Activated T-cell treated with anti-CD3 and anti-CD28 coated beads, Interleukin-2, amount 50 U/mL, for 48 hours (primary cell): ENCODE data around the gene EML6.

Experiments used
- DNase-seq, 2 experiments: peaks; one replicate each; pipeline ENCODE4 v3.0.0-alpha.2; 2020

The EML6 gene

DNA sequence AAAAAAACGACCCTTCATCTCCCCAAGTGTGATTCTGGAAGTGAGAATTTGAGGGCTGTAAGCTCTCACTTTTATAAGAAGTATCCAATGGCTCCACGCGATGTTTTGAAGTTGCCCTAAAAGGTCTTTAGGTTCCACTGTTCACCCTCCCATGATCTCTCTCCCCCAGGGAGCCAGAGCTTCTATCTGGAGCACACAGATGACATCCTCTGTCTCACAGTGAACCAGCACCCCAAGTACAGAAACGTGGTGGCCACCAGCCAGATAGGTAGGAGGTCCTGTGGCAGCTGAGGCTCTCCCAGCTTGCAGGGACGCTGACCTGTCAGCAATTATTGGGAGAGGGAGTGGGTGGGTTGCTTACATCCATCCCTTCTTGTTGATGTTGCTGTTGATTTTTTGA lies 229.0 kb downstream of the EML6 start:
- no peak for DNase-seq

DNA sequence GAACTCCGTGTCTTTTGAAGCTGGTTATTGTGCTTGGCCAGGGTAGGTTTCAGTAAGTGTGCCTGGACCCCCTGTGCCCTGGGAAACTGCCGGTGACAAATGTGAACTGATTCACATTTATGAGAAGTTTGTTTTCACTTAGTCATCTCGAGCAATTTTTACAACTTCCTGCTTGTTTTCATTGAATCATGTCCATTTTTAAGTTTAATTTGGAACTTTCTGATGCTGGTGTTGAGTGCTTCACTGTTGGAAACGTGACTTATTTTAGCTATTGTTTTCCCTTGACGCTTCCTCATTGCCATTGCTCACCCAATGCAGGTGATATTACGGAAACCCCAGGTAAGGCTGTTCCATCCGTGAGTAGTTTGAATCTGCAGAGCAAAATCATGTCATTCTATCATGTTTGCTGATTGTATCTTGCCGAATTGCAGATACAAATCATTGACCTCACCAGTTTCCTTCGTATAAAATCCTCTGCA lies 229.6 kb downstream of the EML6 start:
- no peak for DNase-seq

DNA sequence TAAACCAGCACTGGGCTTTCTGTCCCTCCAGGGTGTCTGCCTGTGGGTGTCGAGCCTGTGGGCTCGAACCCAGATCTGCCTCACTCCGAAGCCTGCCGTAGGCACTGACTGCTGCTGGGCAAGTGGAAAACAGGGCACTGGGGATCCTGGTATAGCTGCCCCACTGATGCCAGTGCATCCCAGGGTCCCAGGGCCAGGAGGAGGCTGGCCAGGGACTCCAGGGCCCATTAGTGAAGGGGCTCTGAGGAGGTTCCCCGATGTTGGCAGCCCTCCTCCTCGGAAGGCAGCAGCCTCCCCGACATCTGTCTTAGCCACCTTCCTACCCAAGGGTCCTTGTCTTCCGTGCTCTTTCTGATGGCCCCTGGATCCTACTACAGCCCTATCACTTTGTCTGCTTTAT lies 230.7 kb downstream of the EML6 start:
- DNase-seq: no peak

DNA sequence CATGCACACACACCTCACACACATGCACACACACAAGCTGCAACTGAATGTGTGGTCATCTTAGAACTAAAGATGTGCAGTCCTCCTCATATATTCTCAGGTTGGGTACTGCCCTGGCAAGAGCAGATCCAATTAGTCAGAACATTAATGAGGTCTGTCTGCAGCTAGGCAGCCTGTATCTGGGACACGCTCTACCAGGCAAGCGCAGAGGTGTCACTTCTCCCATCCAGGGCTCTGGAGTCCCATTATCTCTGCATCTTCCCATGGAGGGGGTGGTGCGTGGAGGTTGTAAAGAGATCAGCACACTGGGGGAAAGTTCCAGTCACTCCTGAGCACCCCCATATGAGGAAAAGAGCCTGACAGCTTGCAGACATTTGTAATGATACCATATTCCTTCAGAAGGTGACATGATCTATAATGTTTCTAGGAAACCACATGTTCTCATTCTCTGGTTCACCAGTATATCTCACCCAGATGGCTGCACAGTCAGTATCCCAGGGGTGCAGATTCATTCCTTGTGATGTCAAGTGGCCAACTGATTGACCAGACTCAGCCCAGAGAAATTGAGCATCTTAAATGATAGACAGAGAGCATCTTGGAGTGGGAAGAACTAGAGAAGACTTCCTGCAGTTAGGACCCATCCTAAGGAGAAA lies 231.4 kb downstream of the EML6 start:
- no peak for DNase-seq

DNA sequence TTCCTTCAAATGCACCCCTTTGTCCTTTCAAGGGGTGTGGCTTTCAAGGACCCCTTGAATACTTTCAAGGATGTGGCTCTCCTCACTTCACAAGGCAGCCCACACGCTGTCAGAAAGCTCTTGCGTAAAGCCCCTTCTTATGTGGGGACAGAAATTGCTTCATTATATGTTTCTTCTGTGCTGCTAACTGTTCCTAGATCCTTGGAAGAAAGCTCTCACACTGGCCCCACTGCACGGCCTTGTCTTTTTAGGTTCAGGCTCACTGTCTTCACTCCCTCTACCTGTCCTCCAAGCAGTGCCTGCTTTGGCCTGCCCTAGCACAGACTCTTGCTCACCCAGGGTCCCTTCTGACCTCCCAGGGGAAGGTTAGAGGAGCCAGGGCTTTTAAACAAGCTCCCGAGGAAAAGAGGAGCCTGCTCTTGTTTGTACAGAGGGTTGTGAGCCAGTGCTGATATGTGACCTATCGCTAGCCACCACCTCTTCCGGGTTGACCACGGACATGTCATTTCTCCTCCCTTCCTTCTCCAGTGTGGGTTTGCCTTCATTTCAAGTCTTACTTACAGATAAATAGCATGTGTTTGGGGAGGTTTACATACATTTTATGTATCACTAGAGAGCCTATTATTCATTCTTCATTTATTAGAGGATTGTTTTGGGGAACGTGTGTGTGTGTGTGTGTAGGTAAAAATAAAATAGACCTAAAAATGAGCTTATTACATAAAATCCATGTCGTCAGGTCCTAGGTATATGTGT lies 232.1 kb downstream of the EML6 start:
- no peak for DNase-seq

DNA sequence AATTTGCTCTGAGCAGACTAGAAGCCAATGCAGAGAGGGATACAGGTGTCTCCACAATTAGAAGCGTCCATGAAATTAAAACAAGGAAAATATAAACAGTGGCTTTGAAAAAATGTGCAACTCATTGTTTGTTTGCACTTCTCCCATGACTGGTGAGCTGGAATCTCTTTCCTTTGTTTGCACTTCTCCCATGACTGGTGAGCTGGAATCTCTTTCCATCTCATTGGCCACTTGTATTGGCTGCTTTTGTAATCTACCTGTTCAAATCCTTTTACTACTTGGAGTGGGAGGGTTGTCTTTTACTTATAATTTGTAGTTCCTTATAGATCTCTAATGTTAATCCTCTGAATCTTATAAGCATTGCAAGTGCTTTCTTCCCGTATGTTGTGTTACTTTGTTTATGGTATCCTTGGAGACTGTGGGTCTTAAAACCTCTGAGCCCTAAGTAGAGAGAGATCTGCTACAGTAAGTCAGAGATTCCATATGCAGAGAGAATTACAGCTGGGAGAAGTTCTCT lies 232.7 kb downstream of the EML6 start:
- DNase-seq: no peak

DNA sequence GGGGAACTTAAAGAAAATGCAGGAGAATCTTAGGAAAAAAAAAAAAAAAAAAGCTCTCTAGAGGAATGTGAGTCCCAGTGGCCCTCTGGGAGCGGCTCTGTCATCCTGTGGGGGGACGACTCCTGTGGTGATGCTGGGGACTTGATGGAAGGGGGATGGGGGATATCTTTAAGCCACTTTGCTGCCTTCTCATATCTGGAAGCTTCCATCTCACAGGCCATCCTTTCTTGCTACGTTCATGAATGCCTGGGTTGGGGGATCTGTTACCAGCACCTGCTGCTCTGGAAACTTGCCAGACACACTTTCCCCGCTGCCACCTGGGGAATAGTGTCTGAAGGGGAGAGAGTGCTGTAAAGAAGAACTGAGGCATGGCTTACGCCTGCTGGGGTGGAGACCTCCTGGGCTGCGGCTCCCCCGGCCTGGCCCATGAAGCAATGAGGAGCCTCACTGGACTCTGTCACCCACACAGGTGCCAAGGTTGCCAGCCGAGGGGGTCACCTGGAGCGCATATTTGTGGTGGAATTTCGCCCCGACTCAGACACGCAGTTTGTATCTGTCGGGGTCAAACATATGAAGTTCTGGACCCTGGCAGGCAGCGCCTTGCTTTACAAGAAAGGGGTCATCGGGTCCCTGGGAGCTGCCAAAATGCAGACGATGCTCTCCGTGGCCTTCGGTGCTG lies 234.0 kb downstream of the EML6 start:
- no peak for DNase-seq

DNA sequence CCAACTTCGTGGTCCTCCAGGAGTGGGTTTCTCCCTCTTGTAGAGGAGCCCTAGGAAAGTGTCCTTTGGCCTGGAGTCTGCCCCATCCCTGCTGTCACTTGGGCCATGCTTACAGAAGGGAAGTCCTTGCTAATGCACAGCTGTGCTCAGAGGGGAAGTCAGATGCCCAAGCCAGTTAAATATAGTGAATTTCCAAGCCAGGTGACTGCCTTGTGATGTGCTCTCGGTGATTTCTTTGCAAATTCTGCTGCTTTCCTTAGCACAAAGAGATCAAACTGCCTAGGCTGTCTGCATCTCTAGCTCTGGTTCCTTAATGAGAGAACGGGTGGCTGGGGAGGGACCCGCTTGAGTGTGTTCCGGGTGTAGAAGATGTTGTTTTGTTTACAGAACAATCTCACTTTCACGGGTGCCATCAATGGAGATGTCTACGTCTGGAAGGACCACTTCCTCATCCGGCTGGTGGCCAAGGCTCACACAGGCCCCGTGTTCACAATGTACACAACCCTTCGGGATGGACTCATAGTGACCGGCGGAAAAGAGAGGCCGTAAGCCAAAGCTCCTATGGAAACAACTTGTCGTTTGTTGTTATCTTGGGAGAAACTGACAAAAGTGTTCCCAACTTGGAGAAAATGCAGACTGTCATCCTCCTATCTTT lies 235.4 kb downstream of the EML6 start:
- no peak for DNase-seq

DNA sequence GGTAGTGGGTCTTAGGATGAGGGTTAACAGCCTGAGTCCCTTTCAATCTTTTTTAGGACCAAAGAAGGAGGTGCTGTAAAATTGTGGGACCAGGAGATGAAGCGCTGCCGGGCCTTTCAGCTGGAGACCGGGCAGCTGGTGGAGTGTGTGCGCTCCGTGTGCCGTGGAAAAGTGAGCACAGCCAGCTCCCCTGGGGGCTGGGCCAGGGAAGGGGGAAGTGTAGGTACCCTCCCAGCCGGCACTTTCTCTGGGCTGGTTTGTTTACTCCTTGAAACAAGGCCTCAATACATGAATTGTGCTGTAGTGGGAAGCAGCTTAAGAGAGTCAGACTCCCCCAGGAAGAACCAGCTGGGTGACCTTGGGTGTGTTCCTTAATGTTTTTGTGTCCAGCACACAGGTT lies 236.7 kb downstream of the EML6 start:
- DNase-seq: no peak

DNA sequence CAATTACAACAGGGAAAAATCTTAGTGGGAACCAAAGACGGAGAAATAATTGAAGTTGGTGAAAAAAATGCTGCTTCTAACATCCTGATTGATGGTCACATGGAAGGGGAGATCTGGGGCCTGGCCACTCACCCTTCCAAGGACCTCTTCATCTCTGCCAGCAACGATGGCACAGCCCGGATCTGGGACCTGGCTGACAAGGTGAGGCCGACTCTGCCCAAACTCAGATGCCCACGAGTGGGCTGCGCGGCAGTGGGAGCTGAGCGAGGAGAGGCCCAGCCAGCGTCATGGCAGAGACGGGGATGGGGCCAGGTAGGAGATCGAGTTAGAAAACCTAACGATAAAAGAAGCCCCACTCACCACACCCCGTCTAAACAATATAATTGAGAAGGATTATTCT lies 239.0 kb downstream of the EML6 start:
- no peak for DNase-seq

DNA sequence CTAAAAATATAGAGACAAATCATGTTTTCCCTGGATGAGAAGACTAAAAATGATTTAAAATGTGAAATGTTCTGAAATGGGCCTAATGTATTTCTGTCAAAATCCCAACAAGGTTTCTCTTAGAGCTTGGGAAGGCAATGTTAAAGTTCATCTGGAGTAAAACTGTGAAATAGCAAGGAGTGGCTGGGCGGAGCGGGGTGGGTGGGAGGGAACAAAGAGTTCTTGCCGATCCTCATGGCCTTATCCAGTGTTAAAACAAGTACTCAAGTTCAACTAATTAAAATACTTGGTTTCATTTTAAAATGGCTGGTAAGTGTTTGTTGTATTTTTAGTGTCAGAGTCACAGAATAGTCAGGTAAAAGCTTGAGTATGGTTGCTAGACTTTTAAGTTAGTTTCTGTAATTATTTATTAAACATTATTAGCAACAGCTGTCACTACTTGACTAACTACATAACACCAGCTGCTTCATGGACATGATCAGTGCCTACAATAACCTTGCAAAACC lies 239.5 kb downstream of the EML6 start:
- no peak for DNase-seq

DNA sequence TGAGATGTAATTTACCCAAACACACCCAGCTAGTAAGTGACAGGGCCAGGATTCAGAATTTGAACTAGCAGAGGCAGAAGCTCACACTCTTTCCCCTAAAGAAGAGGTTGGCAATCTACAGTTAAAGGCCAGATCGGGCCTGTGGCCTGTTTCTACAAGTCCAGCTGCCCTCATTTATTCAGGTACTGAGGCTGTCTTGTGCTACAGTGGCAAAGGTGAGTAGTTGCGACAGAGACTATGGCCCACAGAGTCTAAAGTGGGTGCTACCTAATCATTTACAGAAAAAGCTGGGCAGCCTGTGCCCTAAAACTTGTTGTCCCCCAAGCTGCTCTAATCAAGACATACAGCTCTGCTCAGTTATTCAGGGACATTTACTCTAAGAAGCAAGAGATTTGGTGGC lies 240.0 kb downstream of the EML6 start:
- DNase-seq: no peak

DNA sequence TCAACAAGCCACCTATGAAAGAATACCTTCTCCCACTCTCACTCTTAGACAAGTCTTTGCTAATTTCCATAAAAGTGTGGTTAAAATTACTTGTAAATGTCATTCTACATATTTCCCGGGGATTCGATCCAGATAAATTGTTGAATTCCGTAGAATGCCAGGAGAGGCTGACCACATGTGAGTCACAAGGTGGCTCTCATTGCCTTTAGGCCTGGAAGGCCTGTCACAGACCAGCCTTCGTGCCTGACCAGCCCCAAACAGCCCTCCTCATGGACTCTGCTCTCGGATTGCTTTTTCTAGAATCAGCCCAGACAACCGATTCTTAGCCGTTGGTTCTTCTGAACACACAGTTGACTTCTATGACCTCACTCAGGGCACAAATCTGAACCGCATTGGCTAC lies 240.8 kb downstream of the EML6 start:
- no peak for DNase-seq

DNA sequence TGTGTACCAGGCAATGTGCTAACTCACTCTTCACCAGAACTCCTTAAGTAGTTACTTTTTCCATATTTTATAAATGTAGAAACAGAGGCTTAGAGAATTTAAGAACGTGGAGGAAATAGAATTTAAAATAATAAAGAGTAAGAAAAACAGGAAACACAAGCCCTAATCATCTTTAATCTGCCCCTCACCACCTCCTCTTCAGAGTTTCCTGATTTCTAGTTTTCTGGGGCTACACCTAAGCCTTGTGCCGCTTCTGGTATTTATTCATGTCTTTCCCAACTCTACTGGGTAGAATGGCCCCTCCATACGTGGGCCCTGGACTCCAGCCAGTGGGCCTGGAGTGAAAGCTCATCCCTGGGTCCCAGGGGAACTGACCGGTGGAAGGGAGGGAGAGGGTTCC lies 241.4 kb downstream of the EML6 start:
- DNase-seq: no peak

DNA sequence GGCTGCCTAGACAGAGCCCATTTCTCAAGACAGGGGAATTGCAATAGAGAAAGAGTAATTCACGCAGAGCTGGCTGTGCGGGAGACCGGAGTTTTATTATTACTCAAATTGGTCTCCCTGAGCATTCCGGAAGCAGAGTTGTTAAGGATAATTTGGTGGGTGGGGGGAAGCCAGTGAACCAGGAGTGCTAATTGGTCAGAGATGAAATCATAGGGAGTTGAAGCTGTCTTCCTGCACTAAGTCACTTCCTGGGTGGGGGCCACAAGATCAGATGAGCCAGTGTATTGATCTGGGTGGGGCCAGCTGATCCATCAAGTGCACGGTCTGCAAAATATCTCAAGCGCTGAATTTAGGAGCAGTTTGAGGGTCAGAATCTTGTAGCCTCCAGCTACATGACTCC lies 242.0 kb downstream of the EML6 start:
- DNase-seq: no peak

DNA sequence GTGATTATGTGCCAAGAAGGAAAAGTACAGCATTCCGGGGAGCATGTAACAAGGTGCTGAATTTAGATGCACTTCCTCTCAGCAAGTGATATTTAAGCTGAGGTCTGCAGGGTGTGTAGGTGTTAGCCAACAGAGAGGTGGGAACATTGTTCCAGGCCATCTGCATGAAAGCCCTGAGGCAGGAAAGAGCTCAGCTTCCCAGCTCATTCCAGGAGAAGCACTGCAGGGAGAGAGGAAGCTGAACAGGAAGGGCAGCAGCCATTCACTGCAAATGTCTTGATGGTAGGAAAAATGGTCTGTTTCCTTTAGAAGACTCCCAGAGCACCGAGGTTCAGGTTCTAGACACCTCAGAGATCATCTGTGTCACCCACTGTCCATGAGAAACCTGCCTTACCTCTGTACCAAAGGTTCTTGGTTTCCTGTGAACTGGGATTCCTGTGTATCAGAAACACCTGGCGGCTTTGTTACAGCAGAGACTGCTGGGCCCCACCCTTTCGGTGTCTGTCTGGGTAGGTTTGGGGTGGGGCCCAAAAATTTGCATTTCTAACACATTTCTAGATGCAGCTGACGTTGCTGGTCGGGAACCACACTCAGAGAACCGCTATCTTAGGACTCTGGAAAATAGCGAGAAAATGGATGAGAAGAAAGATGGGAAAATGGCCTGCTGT lies 242.8 kb downstream of the EML6 start:
- DNase-seq: no peak

DNA sequence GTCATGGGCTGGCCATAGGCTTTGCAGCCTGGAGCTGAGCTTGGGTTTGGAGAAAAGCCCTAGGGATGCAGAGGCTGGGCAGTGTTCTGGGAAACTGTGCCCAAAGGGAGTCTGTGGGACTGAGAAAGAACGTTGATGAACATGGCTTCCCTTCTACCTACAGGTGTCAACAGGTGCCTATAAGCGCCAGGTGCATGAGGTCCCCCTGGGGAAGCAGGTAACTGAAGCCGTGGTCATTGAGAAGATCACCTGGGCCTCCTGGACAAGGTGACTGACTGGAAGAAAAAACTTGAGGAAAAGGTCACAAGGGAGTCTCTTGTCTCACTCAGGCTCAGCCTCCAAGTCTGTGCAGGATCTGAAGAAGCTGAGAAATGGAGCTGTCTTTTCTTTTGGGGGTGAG lies 243.4 kb downstream of the EML6 start:
- no peak for DNase-seq

DNA sequence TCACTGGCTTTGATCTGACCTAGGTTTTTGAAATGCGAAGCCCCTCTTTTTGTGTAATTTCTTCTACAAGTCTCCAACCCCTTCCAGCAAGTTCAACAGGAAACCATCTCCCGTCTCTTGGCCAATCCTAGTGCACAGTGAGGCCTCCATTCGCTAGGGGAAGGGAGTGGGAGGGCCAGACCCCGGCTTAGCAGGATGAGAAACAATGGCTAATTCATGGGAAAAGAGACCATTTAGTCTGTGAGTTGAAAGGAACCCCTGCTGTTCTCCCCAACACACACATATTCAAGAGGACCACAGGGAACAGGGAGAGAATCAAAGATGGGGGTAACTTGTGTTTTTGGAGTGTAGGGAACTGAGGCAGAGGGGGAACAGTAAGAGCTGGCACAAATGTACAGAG lies 243.8 kb downstream of the EML6 start:
- DNase-seq: no peak

DNA sequence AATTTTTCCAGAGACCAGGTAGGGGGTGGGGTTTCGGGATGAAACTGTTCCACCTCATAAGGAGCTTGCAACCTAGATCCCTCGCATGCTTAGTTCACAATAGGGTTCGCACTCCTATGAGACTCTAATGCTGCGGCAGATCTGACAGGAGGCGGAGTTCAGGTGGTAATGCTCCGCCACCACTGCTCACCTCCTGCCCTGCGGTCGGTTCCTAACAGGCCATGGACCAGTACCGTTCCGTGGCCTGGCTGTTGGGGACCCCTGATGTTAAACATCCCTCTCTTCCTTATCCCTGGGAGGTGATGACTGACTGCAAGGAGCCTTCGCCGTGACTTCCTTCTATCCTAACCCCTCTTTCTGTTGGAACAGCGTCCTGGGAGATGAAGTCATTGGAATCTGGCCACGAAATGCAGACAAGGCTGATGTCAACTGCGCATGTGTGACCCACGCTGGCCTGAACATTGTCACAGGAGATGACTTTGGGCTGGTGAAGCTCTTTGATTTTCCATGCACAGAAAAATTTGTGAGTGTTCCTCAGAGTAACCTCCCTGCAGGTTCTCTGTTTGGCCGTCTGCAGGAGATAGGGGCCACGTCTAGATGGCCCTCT lies 244.4 kb downstream of the EML6 start:
- no peak for DNase-seq

DNA sequence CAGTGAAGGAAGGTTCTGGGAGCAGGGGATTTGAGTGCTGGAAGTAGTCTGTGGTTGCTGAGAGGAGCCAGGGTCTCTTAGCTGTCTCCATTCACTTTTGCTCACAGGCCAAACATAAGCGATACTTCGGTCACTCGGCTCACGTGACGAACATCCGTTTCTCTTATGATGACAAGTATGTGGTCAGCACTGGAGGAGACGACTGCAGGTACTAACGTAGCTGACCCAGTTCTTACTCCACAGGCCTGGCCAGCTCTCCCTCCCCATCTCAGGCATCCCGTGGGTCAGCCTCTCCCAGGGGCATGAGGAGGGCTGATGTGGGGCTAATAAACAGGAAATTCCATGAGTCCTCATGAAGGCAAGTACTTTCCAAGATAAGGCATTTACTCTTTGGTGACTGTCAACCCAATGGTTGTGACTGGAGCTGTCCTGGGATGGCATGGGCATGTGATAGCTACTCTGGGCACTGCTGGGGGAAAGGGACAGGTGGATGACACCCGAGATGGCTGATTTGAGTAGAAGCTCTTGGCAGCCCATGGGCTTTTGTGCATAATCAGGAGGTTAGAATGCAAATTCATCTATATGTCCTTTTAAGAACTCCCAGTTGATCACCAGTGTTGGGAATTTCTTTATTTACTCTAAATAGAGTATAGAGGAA lies 245.2 kb downstream of the EML6 start:
- DNase-seq: no peak

DNA sequence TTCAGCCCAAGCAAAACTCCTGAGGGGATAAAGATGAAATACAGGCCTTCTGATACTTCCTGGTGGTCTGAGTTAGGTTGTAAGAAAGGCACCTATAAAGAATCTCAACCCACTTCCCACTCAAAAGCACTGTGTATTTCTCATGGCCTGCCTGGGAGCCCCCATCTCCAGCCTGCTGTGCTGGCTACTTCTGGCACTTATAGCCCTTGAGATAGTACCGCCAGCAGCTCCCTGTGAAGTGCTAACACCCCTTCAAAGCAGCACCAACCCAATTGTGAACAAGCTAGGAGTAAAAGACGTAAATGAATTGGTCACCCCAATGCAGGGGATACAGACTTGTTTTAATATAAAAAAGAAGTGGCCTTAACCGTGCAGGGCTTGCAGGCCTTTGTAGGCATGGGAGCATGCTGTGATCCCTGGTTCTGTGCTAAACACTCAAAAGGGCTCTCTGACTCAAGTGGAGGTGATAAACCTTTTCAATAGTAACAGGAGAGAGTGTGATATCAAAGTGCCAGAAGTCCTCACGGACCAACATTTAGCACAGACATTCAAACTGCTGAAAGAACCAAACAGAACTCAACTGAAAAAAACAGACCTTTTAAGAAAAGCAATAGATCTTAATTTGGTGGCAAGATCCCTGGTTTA lies 246.0 kb downstream of the EML6 start:
- DNase-seq: no peak
